Calu3 (cell line): Measurements from ENCODE around the gene CTXN1. TPM values are rescaled to one million over a fixed set of nuclear protein-coding genes. Genes with fewer than 3 reads are reported as not detected.

Experiments
- BruUV-seq: library from RNA; stranded (reverse); fragments of 400-500 nt; replicated peaks from 2 replicates; lab custom pipeline; 2021; lab: Mats Ljungman, UMichigan
- CTCF ChIA-PET: fragments of 300-600 bp; sonication (Branson Sonifier 250); formaldehyde crosslinking; loops from one replicate; lab custom pipeline; 2022; ENCODE audit warnings: antibody characterized with exemption; lab: Charles Lee
- DNase-seq: peaks from one replicate; pipeline ENCODE4 v3.0.0; 2022
- H3K27ac Mint-ChIP-seq: one replicate; pipeline ENCODE4 v1.8.0; 2022; ENCODE audit warnings: mixed read lengths; ENCODE audit not compliant: unreplicated experiment
- H3K27me3 Mint-ChIP-seq: one replicate; pipeline ENCODE4 v1.8.0; 2022; ENCODE audit warnings: mixed read lengths; ENCODE audit not compliant: unreplicated experiment
- H3K36me3 Mint-ChIP-seq: one replicate; pipeline ENCODE4 v1.8.0; 2022; ENCODE audit warnings: mild to moderate bottlenecking, moderate library complexity, mixed read lengths; ENCODE audit not compliant: insufficient read depth, unreplicated experiment
- H3K4me1 Mint-ChIP-seq: one replicate; pipeline ENCODE4 v1.8.0; 2022; ENCODE audit warnings: mild to moderate bottlenecking, low read depth, mixed read lengths; ENCODE audit not compliant: unreplicated experiment
- H3K4me3 Mint-ChIP-seq: one replicate; pipeline ENCODE4 v1.8.0; 2022; ENCODE audit warnings: mild to moderate bottlenecking, low read depth, moderate library complexity, mixed read lengths; ENCODE audit not compliant: unreplicated experiment
- H3K9me3 Mint-ChIP-seq: one replicate; pipeline ENCODE4 v1.8.0; 2022; ENCODE audit warnings: low read depth, mixed read lengths; ENCODE audit not compliant: unreplicated experiment
- CTCF ChIP-seq: fragments of 200-600 bp; IDR thresholded peaks from one replicate; pipeline ENCODE4 v1.8.0; 2022; ENCODE audit warnings: antibody characterized with exemption; ENCODE audit not compliant: unreplicated experiment
- intact Hi-C: fragments of 100-400 bp; cut with micrococcal nuclease; formaldehyde crosslinking; loops from one replicate; pipeline ENCODE4 v1.10.0; 2022; ENCODE audit not compliant: unreplicated experiment
- total RNA-seq: library from RNA; stranded (reverse); gene quantifications from 2 replicates; pipeline ENCODE4 v1.2.3, GENCODE V29; 2022

The CTXN1 gene
- total RNA-seq, 1 experiment from 2014 or later: 12.2 TPM

GRCh38 chr19:7942981-7943443, 17.1 kb upstream of the CTXN1 start:
- no peak for DNase-seq
- intact Hi-C loops: no loop called here
- H3K36me3 Mint-ChIP-seq: peaks cover 38% of the 10 kb centered on the region

DNA sequence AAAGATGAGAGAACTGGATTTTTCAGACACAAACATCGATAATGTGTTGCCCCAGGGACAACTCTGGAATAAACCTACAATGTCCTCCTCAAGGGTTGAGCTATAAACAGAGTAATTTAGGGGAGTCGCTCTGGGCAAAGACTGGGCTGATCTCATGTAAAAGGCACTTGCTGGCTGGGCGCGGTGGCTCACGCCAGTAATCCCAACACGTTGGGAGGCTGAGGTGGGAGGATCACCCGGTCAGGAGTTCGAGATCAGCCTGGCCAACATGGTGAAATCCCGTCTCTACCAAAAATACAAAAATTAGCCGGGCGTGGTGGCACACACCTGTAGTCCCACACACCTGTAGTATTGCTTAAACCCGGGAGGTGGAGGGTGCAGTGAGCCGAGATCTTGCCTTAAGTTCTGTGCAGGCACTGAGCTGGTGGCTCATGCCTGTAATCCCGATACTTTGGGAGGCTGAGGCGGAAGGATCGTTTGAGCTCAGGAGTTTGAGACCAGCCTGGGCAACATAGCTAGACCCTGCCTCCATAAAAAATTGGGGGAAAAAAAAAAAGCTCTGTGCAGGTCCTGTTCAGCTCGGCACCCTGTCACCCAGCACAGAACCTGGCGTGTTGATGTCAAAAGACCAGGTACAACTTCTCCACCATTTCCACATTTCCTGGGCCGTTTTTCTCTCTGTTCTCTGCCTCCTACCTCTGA, 16.1 kb upstream of the CTXN1 start:
- DNase-seq: no peak
- CTCF ChIA-PET: interaction anchor here (0.6 kb wide), 1 partner anchor 227 kb away, joined by 3 read pairs; no protein-coding TSS in a partner anchor
- intact Hi-C loops: no loop called here
- peak overlapping the region; percentile 93 for H3K27ac Mint-ChIP-seq
- peaks cover 38% of the 10 kb centered on the region for H3K36me3 Mint-ChIP-seq
- TF ChIP-seq CTCF: no peak
- H3K4me3 Mint-ChIP-seq: peak overlapping the region; percentile 91
- no TSS peak for BruUV-seq
- H3K9me3 Mint-ChIP-seq: no peaks in the 10 kb centered on the region
- peaks cover 20% of the 10 kb centered on the region for H3K4me1 Mint-ChIP-seq
- H3K27me3 Mint-ChIP-seq: no peaks in the 10 kb centered on the region

More at GRCh38 chr19:7942981-7943443, 17.1 kb upstream of the CTXN1 start:
- Mint-ChIP-seq H3K27me3 (no peaks in the 10 kb centered on the region), H3K4me3 (peak overlapping the region; percentile 91), H3K27ac (peak overlapping the region; percentile 93), H3K9me3 (no peaks in the 10 kb centered on the region), H3K4me1 (peaks cover 20% of the 10 kb centered on the region)
- TF ChIP-seq CTCF: no peak
- CTCF ChIA-PET: interaction anchor here (0.5 to 2.4 kb wide), 10 partner anchors 14 to 1884 kb away, joined by 3 to 13 read pairs (median 4); partner anchors contain the start of genes SNAPC2 and TRAPPC5
- no TSS peak for BruUV-seq

DNA sequence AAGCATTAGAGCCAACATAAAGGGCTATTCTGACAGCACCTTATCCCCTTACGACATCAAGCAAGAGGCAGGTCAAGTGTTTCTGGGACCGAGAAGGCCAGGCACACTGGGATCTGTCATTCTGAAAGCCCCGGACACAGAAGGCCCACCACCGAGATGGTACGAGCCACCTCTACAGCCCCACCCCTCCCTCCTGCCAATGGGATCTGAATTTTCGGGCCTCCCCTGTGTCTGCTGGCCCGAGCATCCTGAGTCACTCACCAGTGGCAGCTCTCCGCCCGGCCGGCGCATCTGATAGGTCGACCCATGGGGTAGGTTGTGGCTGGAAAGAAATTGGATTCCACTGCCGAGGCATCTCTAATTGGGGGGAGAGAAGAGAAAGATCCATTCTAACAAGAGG, 14.9 kb upstream of the CTXN1 start:
- Mint-ChIP-seq H3K27ac (no peak overlapping the region), H3K27me3 (no peaks in the 10 kb centered on the region), H3K9me3 (no peaks in the 10 kb centered on the region), H3K4me1 (peaks cover 20% of the 10 kb centered on the region), H3K36me3 (peaks cover 43% of the 10 kb centered on the region), H3K4me3 (no peak overlapping the region)
- no TSS peak for BruUV-seq
- DNase-seq: no peak
- no peak for TF ChIP-seq CTCF
- intact Hi-C loops: no loop called here
- CTCF ChIA-PET: no interaction called here

GRCh38 chr19:7934766-7935165, 8.8 kb upstream of the CTXN1 start:
- no peak for TF ChIP-seq CTCF
- intact Hi-C loops: no loop called here
- Mint-ChIP-seq H3K27ac (no peak overlapping the region), H3K4me1 (no peaks in the 10 kb centered on the region), H3K4me3 (no peak overlapping the region), H3K27me3 (no peaks in the 10 kb centered on the region), H3K36me3 (peaks cover 36% of the 10 kb centered on the region), H3K9me3 (no peaks in the 10 kb centered on the region)
- CTCF ChIA-PET: no interaction called here
- no peak for DNase-seq
- BruUV-seq: no TSS peak
